Fibroblast of gingiva (primary cell): ENCODE data around the gene HK3.
A peak's percentile ranks its signal among the peaks of the same experiment; 100 is the strongest.

ENCODE experiments used
- DNase-seq: peaks from one replicate; pipeline ENCODE4 v3.0.0-alpha.2; 2011; ENCODE audit warnings: low read depth

Gene HK3

GRCh38 chr5:176850371-176851245 is 48.5 kb downstream of the HK3 start:
- no peak for DNase-seq

DNA sequence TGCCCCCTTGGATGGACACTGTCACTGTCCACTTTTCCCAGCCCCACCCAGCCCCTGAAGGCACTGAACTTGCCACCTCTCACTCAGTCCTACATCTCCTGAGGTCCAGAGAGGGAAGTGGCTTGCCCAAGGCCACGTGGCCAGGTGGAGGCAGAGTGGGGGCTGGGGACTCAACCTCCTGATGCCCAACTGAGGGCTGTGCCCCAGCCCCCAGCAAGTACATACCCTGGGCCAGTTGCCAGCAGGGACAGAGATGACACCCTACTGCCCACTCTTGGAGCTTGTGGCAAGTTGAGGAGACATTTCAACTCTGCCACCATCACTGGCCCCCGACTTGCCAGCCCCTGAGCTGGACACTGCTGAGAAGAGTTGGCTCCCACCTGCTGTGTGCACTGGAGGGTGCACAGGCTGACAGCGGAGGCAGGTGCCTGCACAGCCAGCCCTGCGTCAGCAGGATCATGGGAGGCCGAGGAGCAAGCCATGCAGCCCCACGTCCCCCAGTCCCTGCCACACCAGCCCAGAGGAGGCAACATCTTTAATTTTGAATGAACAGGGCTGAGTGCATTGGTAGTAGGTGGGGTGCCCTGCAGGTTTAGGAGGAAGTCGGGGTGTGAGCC is 49.4 kb downstream of the HK3 start:
- DNase-seq = no peak

- DNase-seq = no peak
These were observed 50.5 kb downstream of the HK3 start for GRCh38 chr5:176848651-176849050.

GRCh38 chr5:176847726-176848290 is 51.3 kb downstream of the HK3 start:
- no peak for DNase-seq

DNA sequence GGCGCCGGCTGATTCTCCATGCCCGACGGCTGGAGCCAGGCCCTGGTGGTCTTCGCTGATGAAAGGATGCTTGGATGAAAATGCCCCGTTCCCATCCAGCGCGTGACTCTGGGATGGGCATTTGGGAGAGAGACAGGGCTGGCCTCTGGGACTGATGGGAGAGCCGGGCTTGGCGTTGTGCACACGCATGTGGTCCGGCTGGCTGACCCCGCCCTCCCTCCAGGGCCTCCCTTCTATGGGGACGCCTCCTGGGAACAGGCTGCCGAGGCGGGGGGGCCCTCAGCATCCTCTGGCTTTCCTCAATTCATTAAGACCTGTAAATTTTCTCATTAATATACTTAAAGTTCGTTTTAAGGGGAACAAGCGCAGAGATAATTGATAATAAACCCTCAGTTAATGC is 52.0 kb downstream of the HK3 start:
- no peak for DNase-seq

- no peak for DNase-seq
These were observed 52.6 kb downstream of the HK3 start for GRCh38 chr5:176846335-176847140.

DNA sequence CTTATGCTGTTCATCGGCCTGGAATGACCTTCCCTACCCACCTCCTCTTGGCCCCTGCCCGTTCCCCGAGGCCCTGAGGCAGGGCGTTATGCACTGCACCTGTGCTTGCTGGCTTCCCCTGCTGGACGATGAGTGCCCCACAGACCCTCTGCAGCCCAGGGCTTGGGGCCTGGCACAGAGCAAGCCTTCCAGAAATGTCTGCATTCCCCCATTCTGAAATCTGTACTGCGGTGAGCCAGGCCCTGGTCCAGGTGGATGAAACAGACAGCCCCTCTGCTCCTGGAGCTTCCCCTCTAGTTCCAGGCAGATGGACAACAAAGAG is 53.8 kb downstream of the HK3 start:
- DNase-seq = no peak

GRCh38 chr5:176844706-176845391 is 54.3 kb downstream of the HK3 start:
- no peak for DNase-seq

- DNase-seq = no peak
These were observed 54.9 kb downstream of the HK3 start for GRCh38 chr5:176844281-176844680.

- DNase-seq = no peak
These were observed 55.5 kb downstream of the HK3 start for GRCh38 chr5:176843673-176844072.

GRCh38 chr5:176837707-176838115 is 61.4 kb downstream of the HK3 start:
- DNase-seq = peak; percentile 75

- DNase-seq = no peak
These were observed 62.1 kb downstream of the HK3 start for GRCh38 chr5:176836811-176837706.

DNA sequence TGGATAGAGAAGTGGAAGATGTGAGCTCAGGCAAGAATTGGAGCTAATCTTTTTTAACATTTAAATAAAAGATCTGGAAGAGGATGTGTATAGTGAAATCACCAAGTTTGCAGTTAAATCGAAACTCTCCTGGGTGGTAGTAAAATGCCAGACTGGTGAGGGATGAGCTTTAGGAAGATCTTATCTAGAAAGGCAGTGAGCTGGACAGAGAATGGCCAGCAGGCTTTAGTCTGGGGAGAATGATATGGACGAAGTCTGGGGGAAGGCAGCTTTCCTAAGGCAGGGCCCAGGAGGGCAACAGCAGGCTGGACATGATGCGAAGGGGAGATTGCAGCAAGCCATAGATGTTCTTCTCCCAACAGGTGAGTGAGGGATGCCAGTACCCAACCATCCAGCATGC is 63.2 kb downstream of the HK3 start:
- DNase-seq = no peak

- no peak for DNase-seq
These were observed 65.9 kb downstream of the HK3 start for GRCh38 chr5:176833286-176833685.

DNA sequence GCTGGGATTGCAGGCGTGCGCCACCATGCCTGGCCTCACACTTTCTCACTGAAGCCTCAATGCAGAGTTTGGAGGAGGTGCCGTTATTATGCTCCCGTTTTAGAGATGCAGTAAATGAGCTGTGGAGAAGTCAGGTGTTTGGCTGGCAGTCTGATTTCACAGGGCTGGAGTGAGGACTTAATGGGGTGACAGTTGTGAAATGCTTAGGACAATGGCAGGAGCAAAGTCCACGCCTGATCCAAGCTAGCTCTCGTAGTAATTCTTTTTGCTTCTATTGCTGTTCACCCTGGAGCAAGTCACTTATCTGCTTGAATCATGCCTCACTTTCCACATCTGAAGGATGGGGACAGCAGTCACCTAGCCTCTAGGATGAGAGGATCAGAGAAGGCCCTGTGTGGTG is 67.0 kb downstream of the HK3 start:
- no peak for DNase-seq

DNA sequence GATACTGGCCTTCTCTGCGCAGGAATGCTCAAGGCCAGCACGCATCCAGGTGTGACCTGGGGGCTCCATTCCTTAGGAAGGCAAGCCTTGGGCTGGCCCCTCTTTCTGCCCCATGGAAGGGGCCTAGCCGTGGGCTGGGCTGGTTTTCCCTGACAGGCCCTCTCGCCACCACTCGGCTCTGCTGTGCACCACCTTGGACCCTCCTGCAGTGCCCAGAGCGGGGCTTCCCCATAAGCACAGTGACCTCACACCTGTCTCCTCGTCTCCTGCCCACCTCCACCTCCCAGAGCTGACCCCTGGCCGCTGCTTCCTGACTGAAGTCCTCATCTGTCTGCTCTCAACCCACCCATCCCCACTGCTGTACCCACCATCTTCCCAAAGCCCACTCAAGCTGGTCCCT is 67.7 kb downstream of the HK3 start:
- no peak for DNase-seq

DNA sequence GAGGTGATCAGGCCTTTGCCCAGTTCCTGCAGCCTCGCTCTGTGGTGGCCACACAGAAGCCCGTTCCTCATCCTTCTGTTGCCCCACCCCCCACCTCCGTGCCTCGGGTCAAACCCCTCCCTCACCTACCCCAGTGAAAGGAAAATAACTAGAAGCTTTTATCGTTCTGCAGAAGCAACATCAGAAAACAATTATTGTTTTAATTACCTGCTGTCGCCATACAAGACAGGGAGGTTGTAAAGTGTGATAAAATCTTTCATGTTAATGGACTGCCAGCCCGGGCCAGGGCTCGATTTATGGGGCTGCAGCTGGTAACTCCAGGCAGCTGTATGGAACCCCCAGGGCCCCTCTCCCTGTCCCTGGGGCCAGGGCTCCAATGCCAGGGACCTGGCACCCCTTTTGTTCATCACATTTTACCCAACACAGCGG is 68.1 kb downstream of the HK3 start:
- no peak for DNase-seq
